HEK293 (cell line): ENCODE results near the gene SERGEF.

ENCODE experiments used
- CTCF ChIA-PET: fragments of 350-600 bp; formaldehyde crosslinking; extraction: SDS; loops from one replicate; lab custom pipeline; 2021; ENCODE audit warnings: antibody characterized with exemption; lab: Yijun Ruan, JAX
- POLR2A ChIA-PET: fragments of 300-600 bp; formaldehyde crosslinking; extraction: SDS; loops from one replicate; lab custom pipeline; 2020; ENCODE audit warnings: antibody characterized with exemption, inconsistent platforms; lab: Yijun Ruan, JAX
- H3K27ac ChIP-seq: fragments of 200-500 bp; sonication (Bioruptor generic); 2 replicates; pipeline ENCODE4 v1.5.1; 2014; ENCODE audit warnings: low read depth, low read length, control low read depth, inconsistent platforms; ENCODE audit errors: extremely low read depth
- H3K36me3 ChIP-seq, 2 experiments: fragments of 200-500 bp in 1 of 2; sonication (Bioruptor generic) in 1 of 2; 1 replicate in 1 of 2; 2 replicates in 1 of 2; pipeline ENCODE4 v1.5.1; 2014 to 2017; ENCODE audit warnings: inconsistent platforms in 2 of 2, low read length in 2 of 2; ENCODE audit not compliant: control insufficient read depth in 2 of 2, insufficient read depth in 1 of 2
- H3K4me1 ChIP-seq: fragments of 200-500 bp; sonication (Bioruptor generic); 2 replicates; pipeline ENCODE4 v1.5.1; 2014; ENCODE audit warnings: mild to moderate bottlenecking, low read length, inconsistent platforms; ENCODE audit not compliant: control insufficient read depth, insufficient read depth
- H3K4me3 ChIP-seq: 2 replicates; pipeline ENCODE4 v1.5.1; 2011; ENCODE audit warnings: low read depth, mild to moderate bottlenecking, control low read depth, low read length, moderate library complexity
- H3K9me3 ChIP-seq: fragments of 200-500 bp; sonication (Bioruptor generic); 2 replicates; pipeline ENCODE4 v1.5.1; 2014; ENCODE audit warnings: low read depth, low read length, inconsistent platforms; ENCODE audit not compliant: control insufficient read depth, insufficient read depth
- ELK4 ChIP-seq: IDR thresholded peaks from 2 replicates; pipeline ENCODE4 v1.6.1; 2011; ENCODE audit warnings: mild to moderate bottlenecking, low read depth, low read length, borderline replicate concordance
- GFI1B ChIP-seq: fragments of 450-650 bp; formaldehyde crosslinking; IDR thresholded peaks from 2 replicates; pipeline ENCODE4 v1.5.1; 2016; ENCODE audit warnings: missing biosample characterization, missing genetic modification characterization
- GLI4 ChIP-seq: fragments of 450-650 bp; formaldehyde crosslinking; IDR thresholded peaks from 2 replicates; pipeline ENCODE4 v1.5.1; 2016; ENCODE audit warnings: missing biosample characterization, missing genetic modification characterization
- KLF10 ChIP-seq: fragments of 450-650 bp; IDR thresholded peaks from 2 replicates; pipeline ENCODE4 v1.5.1; 2018; ENCODE audit warnings: missing biosample characterization, mild to moderate bottlenecking, missing genetic modification characterization
- SP2 ChIP-seq: fragments of 450-650 bp; formaldehyde crosslinking; IDR thresholded peaks from 2 replicates; pipeline ENCODE4 v1.5.1; 2016; ENCODE audit warnings: missing biosample characterization, missing genetic modification characterization
- YY1 ChIP-seq: fragments of 450-650 bp; formaldehyde crosslinking; IDR thresholded peaks from 2 replicates; pipeline ENCODE4 v1.5.1; 2018; ENCODE audit warnings: missing biosample characterization, missing genetic modification characterization
- ZBTB21 ChIP-seq: fragments of 450-650 bp; formaldehyde crosslinking; IDR thresholded peaks from 2 replicates; pipeline ENCODE4 v1.5.1; 2017; ENCODE audit warnings: missing biosample characterization, missing genetic modification characterization
- ZNF112 ChIP-seq: fragments of 450-650 bp; formaldehyde crosslinking; IDR thresholded peaks from 2 replicates; pipeline ENCODE4 v1.5.0; 2017; ENCODE audit warnings: missing biosample characterization, missing genetic modification characterization
- ZNF184 ChIP-seq: fragments of 450-650 bp; IDR thresholded peaks from 2 replicates; pipeline ENCODE4 v1.5.1; 2018; ENCODE audit warnings: missing biosample characterization, mild to moderate bottlenecking, missing genetic modification characterization
- ZNF214 ChIP-seq: fragments of 450-650 bp; formaldehyde crosslinking; IDR thresholded peaks from 2 replicates; pipeline ENCODE4 v1.5.1; 2017; ENCODE audit warnings: missing biosample characterization, mild to moderate bottlenecking, missing genetic modification characterization, borderline replicate concordance
- ZNF26 ChIP-seq: fragments of 450-650 bp; formaldehyde crosslinking; IDR thresholded peaks from 2 replicates; pipeline ENCODE4 v1.5.1; 2016; ENCODE audit warnings: missing biosample characterization, missing genetic modification characterization
- ZNF354C ChIP-seq: fragments of 450-650 bp; formaldehyde crosslinking; IDR thresholded peaks from 2 replicates; pipeline ENCODE4 v1.5.1; 2016; ENCODE audit warnings: missing biosample characterization, missing genetic modification characterization, low read depth, borderline replicate concordance
- ZNF518A ChIP-seq: fragments of 450-650 bp; formaldehyde crosslinking; conservative IDR thresholded peaks from 2 replicates; pipeline ENCODE4 v1.5.1; 2016; ENCODE audit warnings: low read depth, missing biosample characterization, missing genetic modification characterization
- ZNF580 ChIP-seq: fragments of 450-650 bp; formaldehyde crosslinking; IDR thresholded peaks from 2 replicates; pipeline ENCODE4 v1.5.1; 2016; ENCODE audit warnings: missing biosample characterization, missing genetic modification characterization
- ZNF600 ChIP-seq: fragments of 450-650 bp; formaldehyde crosslinking; IDR thresholded peaks from 2 replicates; pipeline ENCODE4 v1.5.1; 2016; ENCODE audit warnings: missing biosample characterization, missing genetic modification characterization
- ZNF621 ChIP-seq: fragments of 450-650 bp; formaldehyde crosslinking; IDR thresholded peaks from 2 replicates; pipeline ENCODE4 v1.5.1; 2017; ENCODE audit warnings: missing biosample characterization, missing genetic modification characterization
- ZNF645 ChIP-seq: fragments of 450-650 bp; formaldehyde crosslinking; IDR thresholded peaks from 2 replicates; pipeline ENCODE4; 2016; ENCODE audit warnings: missing biosample characterization, missing genetic modification characterization
- ZNF664 ChIP-seq: fragments of 450-650 bp; formaldehyde crosslinking; IDR thresholded peaks from 2 replicates; pipeline ENCODE4 v1.5.1; 2016; ENCODE audit warnings: missing biosample characterization, missing genetic modification characterization
- ZXDB ChIP-seq: fragments of 450-650 bp; formaldehyde crosslinking; IDR thresholded peaks from 2 replicates; pipeline ENCODE4 v1.5.1; 2016; ENCODE audit warnings: missing biosample characterization, missing genetic modification characterization

SERGEF gene

DNA sequence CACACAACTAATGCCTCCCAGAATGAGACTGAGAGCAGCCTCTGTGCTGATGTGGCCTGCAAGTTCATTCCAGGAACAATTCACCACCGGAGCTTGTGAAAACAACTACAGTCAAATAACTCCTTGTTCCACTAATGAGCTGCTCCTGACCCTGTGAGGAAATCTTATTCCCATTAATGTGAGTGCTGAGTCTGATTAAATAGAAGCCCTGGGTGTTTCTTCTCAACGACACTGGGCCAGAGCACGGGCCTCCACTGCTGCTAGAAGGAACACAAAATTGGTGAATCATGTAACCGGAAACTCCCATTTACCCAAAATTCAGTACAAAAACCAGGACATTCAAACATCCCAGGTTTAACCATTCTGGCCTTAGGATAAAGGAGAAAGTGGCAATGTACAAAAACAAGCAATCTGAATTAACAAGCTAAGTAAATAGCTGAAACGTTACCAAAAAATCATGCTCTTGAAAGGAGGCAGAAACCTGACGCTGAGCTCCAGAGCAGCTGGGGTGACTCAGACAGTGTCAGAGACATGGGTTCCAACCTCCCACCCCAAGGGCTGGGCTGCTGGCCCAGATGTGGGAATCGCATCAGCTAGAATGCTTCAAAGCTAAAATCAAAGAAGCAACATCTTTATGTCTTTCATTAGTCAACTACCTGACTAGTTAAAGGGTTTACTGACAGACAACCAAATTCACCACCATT lies 26.7 kb downstream of the SERGEF start (continued):
- TF ChIP-seq YY1 (tag by site-specific recombination) = no peak
- no peak for TF ChIP-seq SP2
- TF ChIP-seq ZNF518A (tag by site-specific recombination) = no peak
- no peak for TF ChIP-seq ZBTB21 (tag by site-specific recombination)
- no peak for TF ChIP-seq ZNF580 (tag by site-specific recombination)

DNA sequence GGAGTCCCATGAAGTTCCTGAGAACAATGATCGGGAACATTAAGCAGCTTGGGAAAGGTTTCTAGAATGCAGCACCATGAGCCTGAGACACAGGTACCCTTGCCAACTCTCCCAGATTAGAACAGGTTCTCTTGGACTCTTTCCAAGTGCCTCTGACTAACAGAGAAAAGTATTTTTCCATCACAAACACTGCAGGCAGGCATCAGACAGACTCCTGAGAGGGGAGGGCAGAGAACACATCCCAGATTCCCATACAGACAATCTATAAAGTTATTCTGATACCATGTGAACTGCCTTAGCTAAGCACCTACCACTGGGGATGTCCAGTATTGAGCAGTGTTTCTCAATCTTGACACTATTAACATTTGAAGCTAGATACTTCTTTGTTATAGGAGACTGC lies 27.3 kb downstream of the SERGEF start:
- no peak overlapping the region for H3K27ac ChIP-seq
- H3K36me3 ChIP-seq = peaks cover 0 to 80% of the 10 kb centered on the region in 2 experiments; a peak in 2 of 3 replicates
- POLR2A ChIA-PET = no interaction called here
- H3K9me3 ChIP-seq = no peaks in the 10 kb centered on the region
- no peaks in the 10 kb centered on the region for H3K4me1 ChIP-seq
- no peak overlapping the region for H3K4me3 ChIP-seq
- CTCF ChIA-PET = interaction anchor here (0.6 to 23.0 kb wide), 5 partner anchors 8 to 302 kb away, joined by 3 to 357 read pairs (median 4); partner anchors contain the start of gene KCNC1
- TF ChIP-seq ZNF184 (tag by site-specific recombination) (no peak), GLI4 (tag by site-specific recombination) (no peak), ZNF621 (tag by site-specific recombination) (no peak), YY1 (tag by site-specific recombination) (no peak), GFI1B (no peak), KLF10 (tag by site-specific recombination) (no peak), ZNF26 (no peak), ZNF600 (tag by site-specific recombination) (no peak), ELK4 (no peak), ZNF112 (tag by site-specific recombination) (no peak), ZNF645 (no peak), ZNF214 (no peak), ZNF664 (no peak), ZXDB (tag by site-specific recombination) (no peak), ZNF354C (tag by site-specific recombination) (no peak)
- TF ChIP-seq, all 188 proteins: peak for 0
